ENCODE measurements around the gene IFNL4.
"Not testable (repeated sequence)": the region's sequence is repeated elsewhere in the genome, so short reads cannot be mapped to it uniquely, and the experiment has no call there.

IFNL4 gene

DNA sequence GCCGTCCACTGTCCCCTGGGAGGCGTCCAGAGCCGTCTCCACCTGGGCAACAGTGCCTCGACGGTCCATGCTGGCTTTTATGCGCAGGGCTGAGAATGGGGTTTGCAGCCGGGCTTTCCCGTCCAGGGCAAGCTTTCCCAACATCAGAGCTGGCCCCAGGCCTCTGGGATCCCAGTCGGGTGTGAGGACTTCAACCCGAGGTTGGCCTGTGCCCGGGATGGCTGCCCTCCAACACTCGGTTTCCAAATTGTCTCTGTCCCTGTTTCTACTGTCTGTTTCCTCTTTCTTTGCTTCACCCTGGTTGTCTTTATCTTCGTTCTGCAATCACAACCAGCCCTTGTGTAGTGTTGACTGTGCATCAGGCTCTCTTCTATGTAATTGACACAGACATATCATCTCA is at the start of gene IFNL4:
Gene IFNL4, minus strand, starts transcription at position 51 of the 400 bp plus-strand sequence.
- DNase-seq, result no peak

DNA sequence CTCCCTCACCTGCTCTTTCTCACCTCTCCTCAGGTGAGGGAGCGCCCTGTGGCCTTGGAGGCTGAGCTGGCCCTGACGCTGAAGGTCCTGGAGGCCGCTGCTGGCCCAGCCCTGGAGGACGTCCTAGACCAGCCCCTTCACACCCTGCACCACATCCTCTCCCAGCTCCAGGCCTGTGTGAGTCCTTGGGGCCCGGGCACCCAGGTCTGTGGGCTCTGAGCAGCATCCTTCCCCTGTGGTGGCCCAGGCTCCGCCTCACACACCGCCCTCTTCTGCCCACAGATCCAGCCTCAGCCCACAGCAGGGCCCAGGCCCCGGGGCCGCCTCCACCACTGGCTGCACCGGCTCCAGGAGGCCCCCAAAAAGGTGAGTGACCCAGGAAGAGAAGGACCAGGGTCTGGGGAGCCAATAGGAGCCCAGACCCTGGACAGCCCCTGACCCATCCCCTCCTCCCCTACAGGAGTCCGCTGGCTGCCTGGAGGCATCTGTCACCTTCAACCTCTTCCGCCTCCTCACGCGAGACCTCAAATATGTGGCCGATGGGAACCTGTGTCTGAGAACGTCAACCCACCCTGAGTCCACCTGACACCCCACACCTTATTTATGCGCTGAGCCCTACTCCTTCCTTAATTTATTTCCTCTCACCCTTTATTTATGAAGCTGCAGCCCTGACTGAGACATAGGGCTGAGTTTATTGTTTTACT is 49.4 kb upstream of the IFNL4 start:
- no peak for DNase-seq

DNA sequence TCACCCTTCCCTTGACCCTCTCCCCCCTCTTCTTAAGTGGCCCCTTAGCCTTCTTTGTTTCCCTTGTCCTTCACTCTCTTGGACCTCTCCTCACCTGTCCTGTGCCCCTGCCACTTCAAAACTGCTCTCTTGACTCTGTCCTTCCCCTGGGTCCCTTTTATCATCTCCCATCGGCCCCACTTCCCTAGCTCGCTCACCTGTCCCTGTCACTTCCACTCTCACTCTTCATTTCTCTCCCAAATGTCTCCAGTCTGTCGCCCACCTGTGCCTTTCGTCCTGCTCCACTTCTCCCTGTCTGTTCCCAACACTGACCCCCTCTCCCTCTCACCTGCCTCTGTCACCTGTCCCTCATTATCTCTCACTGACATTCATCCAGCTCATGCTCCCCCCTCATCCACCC is 48.2 kb upstream of the IFNL4 start:
- DNase-seq, result no peak

DNA sequence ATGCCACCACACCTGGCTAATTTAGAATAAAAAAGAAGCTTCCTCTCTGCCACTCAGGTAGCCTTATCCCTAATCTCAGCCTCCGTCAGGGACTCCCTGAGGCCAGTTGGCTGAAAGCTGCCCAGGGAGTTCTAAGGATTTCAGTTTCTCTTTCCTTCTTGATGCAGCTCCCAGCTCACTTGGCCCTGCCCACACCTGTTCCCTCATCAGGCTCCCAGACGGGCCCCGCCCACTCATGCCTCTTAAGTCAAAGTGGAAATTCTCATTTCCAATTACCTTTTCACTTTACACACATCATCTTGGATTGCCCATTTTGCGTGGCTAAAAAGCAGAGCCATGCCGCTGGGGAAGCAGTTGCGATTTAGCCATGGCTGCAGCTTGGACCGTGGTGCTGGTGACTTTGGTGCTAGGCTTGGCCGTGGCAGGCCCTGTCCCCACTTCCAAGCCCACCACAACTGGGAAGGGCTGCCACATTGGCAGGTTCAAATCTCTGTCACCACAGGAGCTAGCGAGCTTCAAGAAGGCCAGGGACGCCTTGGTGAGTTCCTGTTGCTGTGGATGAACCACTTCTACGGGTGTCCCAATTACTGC is 47.5 kb upstream of the IFNL4 start, which contains the start of gene IFNL1:
Gene IFNL1, plus strand, starts transcription at position 353 of the 591 bp plus-strand sequence. Its CDS starts 15 bp downstream, at position 368.
- no peak for DNase-seq

DNA sequence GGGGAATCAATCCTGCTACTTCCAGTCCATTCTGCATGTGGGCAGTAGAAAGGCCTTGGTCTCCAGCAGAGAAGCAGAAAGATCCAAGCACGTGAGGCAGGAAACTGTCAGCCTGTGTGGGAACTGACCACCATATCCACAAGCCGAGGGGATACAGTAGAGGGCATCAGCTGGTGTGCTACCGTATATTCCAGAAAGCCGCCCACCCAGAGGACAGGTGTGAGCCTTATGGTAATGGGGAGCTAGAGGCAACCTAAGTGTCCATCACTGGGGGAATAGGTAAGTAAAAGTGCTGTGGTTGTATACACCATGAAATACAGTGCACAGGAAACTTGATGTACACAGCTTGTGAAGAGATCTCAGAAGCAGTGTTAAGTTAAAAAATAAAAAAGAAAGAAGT is 44.7 kb upstream of the IFNL4 start:
- no peak for DNase-seq

DNA sequence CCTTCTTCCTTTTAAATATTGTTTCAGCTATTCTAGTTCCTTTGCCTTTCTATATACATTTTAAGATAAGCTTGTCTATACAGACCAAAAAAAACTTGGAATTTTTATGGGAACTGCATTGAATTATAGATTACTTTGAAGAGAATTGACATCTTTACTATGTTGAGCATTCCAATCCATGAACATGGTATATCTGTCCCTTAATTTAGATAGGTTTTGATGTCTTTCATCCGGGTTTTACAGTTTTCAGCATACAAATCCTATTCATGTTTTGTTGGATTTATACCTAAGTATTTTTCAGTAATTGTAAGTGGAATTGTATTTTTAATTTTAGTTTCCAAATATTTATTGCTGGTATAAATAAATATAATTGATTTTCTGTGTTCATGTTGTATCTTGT is 35.4 kb upstream of the IFNL4 start:
- DNase-seq, result no peak

GRCh38 chr19:39282021-39282420 is 33.4 kb upstream of the IFNL4 start:
- DNase-seq, result no peak

DNA sequence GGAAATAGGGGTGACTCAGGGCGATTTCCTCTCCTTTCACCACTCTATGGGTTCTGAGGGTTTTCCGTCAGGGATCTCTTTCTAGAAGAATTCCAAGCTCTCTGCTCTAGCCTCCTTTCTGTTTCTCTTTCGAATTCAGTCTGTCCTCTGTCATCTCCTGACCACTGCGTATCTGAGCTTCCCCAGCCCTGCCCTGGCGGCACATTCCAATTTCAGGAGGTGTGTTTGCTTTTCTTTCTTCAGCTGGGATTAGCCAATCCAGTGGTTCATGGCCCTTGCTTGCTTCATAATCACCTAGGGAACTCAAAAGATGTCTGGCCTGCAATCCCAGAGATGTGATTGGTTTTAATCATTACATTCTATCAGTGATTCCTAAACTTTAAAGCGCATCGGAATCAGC is 28.9 kb upstream of the IFNL4 start:
- DNase-seq, result no peak

- no peak for DNase-seq
Measured at GRCh38 chr19:39276740-39277139, 28.1 kb upstream of the IFNL4 start.

DNA sequence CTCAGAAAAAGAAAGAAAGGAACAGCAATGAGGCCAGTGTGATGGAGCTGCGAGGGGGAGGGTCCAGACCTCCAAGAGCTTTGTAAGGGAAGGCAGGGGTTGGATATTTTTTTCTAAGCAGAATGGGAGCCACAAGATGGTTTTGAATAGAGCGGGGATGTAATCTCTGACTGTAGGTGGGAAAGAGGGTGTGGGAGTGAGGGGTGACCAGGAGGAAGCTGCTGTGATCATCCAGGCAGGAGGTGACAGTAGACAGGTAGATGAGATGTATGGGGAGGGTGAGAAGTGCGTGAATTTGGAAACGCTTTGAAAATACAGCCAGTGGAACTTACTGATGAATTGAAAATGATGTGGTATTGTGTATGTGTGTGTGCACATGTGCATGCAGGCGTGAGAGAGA is 26.9 kb upstream of the IFNL4 start:
- no peak for DNase-seq

DNA sequence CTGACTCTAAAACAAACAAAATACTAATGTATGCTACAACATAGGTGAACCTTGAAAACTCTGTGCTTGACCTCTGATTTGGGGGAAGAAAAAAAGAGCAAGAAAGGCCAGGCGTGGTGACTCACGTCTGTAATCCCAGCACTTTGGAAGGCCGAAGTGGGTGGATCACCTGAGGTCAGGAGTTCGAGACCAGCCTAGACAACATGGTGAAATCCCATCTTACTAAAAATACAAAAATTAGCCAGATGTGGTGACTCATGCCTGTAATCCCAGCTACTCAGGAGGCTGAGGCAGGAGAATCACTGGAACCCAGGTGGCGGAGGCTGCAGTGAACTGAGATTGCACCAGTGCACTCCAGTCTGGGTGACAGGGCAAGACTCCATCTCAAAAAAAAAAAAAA is 25.2 kb upstream of the IFNL4 start:
- not testable (repeated sequence) for DNase-seq

DNA sequence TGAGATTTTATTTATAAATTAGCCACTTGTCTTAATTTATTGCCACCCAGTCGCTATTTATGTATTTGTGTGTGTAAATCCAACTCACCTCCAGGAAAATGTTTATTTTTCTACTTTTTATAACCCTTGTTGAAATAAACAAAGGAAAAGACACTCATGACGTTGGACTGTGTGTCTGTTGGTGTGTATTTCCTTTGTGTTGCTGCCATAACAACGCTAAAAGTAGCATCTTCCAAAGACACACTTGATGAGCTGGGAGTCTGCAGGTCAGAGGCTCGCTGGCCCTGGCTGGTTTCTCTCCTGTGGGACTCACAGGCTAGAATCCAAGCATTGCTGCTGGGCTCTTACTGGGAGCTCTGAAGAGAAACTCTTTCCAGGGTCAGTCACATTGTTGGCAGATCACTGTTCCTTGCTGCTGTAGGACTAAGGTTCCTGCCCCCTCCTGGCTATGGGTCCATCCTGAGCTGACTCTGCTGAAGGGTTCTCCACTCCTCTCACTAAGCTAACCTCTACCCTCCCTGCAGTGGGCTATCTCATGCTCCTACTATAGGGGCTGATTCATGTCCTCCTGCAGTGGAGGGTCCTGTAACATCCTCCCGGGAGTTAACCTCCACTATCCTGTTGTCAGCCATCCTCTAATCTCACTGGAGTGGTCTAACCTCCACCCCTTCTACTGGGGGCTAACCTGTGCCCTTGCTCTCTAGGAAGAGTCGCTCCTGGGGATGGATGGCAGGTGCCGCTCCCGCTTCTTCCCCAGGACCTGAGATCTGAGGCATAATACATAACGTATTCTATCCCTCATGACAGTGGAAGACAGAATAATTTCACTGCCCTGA is 21.6 kb upstream of the IFNL4 start:
- DNase-seq, result no peak

DNA sequence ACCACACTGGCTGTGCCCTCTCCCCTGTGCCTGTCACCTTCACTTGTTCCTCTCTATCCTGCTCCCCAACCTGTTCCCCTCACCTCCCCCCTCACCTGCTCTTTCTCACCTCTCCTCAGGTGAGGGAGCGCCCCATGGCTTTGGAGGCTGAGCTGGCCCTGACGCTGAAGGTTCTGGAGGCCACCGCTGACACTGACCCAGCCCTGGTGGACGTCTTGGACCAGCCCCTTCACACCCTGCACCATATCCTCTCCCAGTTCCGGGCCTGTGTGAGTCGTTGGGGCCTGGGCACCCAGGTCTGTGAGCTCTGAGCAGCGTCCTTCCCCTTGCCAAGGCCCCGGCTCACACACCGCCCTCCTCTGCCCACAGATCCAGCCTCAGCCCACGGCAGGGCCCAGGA is 20.7 kb upstream of the IFNL4 start:
- DNase-seq, result not testable (repeated sequence)

GRCh38 chr19:39268531-39269223 is 20.0 kb upstream of the IFNL4 start:
- DNase-seq, result not testable (repeated sequence)

GRCh38 chr19:39268085-39268484 is 19.4 kb upstream of the IFNL4 start, which contains the start of gene IFNL2:
Gene IFNL2 (plus strand): TSS chr19:39268396. CDS start chr19:39268569, 173 bp downstream.
- not testable (repeated sequence) for DNase-seq

GRCh38 chr19:39265321-39265916 is 16.8 kb upstream of the IFNL4 start:
- DNase-seq, result no peak

DNA sequence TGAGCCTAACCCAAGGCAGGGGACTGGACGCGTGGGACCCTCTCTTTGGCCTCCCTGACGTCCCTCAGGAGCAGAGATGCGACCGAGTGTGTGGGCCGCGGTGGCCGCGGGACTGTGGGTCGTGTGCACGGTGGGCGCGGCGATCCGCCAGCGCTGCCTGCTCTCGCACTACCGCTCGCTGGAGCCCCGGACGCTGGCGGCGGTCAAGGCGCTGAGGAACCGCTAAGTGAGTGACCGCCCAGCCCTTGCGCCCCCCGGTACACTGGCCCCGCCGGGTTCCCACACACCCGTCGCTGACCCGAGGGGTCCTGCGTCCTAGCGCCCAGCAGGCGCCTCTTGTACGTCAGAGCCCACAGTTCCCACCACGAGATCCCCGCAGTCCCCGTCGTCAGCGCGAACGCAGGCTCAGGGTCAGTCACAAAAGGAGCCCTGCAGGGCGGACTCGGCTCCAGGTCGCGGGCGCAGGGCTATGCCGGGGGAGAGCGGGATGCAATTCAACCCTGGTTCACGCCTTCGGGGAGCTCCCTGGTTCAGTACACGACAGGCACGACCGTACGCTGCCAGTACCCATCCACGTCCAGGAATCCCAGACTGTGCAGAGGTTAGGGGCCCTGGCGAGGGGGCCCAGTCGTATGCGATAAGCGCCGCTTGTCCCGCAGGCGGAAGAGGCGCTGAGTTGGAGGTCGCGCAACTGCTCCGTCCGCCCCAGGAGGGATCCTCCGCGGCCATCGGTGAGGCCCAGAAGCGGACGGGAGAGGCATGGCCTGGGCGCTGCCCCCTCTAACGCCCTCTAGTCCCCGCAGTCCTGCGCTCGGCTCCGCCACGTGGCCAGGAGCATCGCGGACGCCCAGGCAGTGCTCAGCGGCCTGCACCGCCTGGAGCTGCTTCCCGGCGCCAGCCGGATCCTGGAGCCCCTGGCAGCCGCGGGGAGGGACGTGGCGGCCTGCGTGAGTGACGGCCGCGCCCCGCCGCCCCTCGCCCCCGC is 15.9 kb upstream of the IFNL4 start:
- DNase-seq, result no peak

DNA sequence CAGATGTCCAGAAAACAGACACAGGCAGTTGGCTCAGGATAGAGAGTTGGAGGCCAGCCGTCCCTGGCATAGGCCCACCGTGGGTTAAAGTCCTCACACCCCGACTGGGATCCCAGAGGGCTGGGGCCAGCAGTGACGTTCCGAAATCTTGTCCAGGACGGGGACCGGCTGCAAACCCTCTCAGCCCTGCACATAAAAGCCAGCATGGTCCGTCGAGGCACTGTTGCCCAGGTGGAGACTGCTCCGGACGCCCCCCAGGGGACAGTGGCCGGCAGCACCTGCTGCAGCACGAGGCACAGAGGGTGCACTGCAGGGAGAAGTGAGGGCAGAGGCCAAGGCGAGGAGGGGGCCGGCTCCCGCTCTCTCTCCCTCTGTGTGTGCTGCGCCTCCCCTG is 15.3 kb upstream of the IFNL4 start:
- DNase-seq, result no peak

- DNase-seq, result no peak
Measured at GRCh38 chr19:39262496-39262895, 13.8 kb upstream of the IFNL4 start.

DNA sequence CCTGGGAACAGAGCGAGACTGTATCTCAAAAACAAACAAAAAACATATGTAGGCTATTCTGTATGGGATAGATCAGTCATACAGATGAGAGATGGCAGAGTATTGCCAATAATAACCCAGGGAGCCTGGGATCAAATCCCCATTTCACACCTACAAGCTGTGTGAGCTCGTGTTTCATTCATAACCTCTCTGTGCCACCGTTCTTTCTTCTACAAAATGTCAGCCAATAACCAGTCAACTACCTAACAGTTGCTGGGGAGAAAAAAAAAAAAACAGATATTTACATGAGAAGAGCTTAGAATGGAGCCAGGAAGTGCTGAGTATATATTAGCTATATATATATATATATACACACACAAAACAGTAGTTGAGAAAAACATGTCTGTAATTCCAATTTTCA is 13.0 kb upstream of the IFNL4 start:
- no peak for DNase-seq

DNA sequence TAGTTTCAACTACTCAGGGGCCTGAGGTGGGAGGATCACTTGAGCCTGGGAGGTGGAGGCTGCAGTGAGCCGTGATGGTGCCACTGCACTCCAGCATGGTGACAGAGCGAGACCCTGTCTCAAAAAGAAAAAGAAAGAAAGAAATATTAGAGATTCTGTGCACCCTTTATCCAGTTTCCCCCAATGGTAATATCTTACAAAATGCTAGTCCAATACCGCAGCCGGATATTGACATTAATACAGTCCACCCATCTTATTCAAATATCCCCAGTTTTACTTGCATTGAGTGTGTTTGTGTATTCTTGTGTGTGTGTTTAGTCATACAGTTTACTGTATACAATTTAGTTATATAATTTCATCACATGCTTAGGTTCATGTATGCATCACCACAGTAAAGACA is 8.6 kb upstream of the IFNL4 start:
- DNase-seq, result no peak
